ENCODE results near the gene PRSS36.
A peak's percentile ranks its signal among the peaks of the same experiment; 100 is the strongest.
"Not testable (repeated sequence)": the region's sequence is repeated elsewhere in the genome, so short reads cannot be mapped to it uniquely, and the experiment has no call there.

PRSS36 gene

DNA sequence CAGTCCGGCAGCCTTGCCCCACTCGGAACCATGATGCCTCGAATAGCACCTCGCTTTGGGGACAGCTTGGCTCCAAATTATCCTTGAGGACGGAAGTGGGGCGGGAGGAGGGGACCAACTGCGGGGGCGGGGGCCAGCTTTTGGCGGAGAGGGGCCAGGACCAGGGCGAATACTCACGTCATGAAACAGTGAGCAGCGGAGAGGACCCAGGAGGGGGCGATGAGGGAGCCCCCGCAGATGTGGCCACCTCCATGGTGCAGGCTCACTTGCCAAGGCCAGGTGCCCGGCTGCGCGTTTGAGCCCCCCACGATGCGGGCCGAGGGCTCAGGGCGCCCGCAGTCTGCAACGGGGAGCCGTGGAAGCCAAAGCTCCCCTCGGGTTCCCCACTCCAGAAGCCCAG, 970 bp downstream of the PRSS36 start:
- H3K9ac ChIP-seq (ENCODE audit: insufficient read length): no peak overlapping the region

GRCh38 chr16:31148281-31148728, 1.6 kb downstream of the PRSS36 start:
- H3K4me3 ChIP-seq: no peak overlapping the region
- H3K36me3 ChIP-seq (ENCODE audit: insufficient read depth, low read length): no peaks in the 10 kb centered on the region
- H3K9me3 ChIP-seq (ENCODE audit: low read depth, low read length): no peaks in the 10 kb centered on the region
- TF ChIP-seq FOXP2 (optimal IDR thresholded peaks at IDR 0.05; ENCODE audit: control extremely low read depth, extremely low read length, insufficient read depth) (no peak), POLR2AphosphoS5 (IDR thresholded peaks at IDR 0.05; ENCODE audit: borderline replicate concordance, low read depth, low read length) (no peak), EZH2 (IDR thresholded peaks at IDR 0.05) (no peak)
- H3K27ac ChIP-seq: no peak overlapping the region
- H3K9ac ChIP-seq (ENCODE audit: insufficient read length): no peak overlapping the region
- no peak for DNase-seq (ENCODE audit: low read depth, low spot score)

More for the DNA sequence above, 970 bp downstream of the PRSS36 start:
- Histone ChIP-seq H3K4me3 (no peak overlapping the region), H3K27ac (no peak overlapping the region), H3K36me3 (ENCODE audit: insufficient read depth, low read length) (no peaks in the 10 kb centered on the region), H3K9me3 (ENCODE audit: low read depth, low read length) (no peaks in the 10 kb centered on the region)
- no peak for TF ChIP-seq FOXP2 (optimal IDR thresholded peaks at IDR 0.05; ENCODE audit: control extremely low read depth, extremely low read length, insufficient read depth)
- no peak for TF ChIP-seq POLR2AphosphoS5 (IDR thresholded peaks at IDR 0.05; ENCODE audit: borderline replicate concordance, low read depth, low read length)
- no peak for DNase-seq (ENCODE audit: low read depth, low spot score)

- no peaks in the 10 kb centered on the region for H3K9me3 ChIP-seq (ENCODE audit: low read depth, low read length)
- no peak for DNase-seq (ENCODE audit: low read depth, low spot score)
- no peak overlapping the region for H3K27ac ChIP-seq
- H3K4me3 ChIP-seq: no peak overlapping the region
- H3K36me3 ChIP-seq (ENCODE audit: insufficient read depth, low read length): no peaks in the 10 kb centered on the region
- no peak for TF ChIP-seq POLR2AphosphoS5 (IDR thresholded peaks at IDR 0.05; ENCODE audit: borderline replicate concordance, low read depth, low read length)
- TF ChIP-seq EZH2 (IDR thresholded peaks at IDR 0.05): no peak
- TF ChIP-seq FOXP2 (optimal IDR thresholded peaks at IDR 0.05; ENCODE audit: control extremely low read depth, extremely low read length, insufficient read depth): no peak
- H3K9ac ChIP-seq (ENCODE audit: insufficient read length): no peak overlapping the region
Measured at GRCh38 chr16:31147574-31147973, 2.3 kb downstream of the PRSS36 start.

DNA sequence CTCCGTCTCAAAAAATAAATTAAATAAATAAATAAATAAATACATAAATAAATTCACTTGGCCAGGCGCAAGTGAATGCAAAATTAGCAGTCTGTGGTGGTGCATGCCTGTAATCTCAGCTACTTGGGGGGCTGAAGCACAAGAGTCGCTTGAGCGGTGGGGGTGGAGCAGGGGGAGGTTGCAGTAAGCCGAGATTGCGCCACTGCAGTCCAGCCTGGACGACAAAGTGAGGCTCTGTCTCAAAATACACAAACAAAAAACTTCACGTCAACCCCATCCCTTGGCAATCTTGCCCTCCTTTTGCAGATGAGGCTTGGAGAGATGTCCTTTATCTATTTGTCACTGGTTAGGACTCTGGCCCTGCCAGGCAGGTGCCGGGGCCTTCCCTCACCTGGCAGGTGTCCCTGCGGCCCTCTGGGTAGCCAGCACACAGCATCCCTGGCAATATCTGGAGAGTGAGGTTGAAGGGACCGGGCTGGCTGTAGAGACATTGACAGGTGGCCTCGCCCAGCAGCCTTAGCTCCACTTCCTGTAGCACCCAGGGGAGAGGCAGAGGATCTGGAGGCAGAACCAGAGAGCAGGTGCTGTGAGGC, 4.4 kb downstream of the PRSS36 start:
- Histone ChIP-seq H3K27ac (no peak overlapping the region), H3K4me3 (no peak overlapping the region), H3K9ac (ENCODE audit: insufficient read length) (no peak overlapping the region), H3K36me3 (ENCODE audit: insufficient read depth, low read length) (no peaks in the 10 kb centered on the region), H3K9me3 (ENCODE audit: low read depth, low read length) (no peaks in the 10 kb centered on the region)
- no peak for TF ChIP-seq FOXP2 (optimal IDR thresholded peaks at IDR 0.05; ENCODE audit: control extremely low read depth, extremely low read length, insufficient read depth)
- no peak for TF ChIP-seq POLR2AphosphoS5 (IDR thresholded peaks at IDR 0.05; ENCODE audit: borderline replicate concordance, low read depth, low read length)
- TF ChIP-seq EZH2 (IDR thresholded peaks at IDR 0.05): no peak
- no peak for DNase-seq (ENCODE audit: low read depth, low spot score)

GRCh38 chr16:31144418-31144817, 5.4 kb downstream of the PRSS36 start:
- H3K36me3 ChIP-seq (ENCODE audit: insufficient read depth, low read length); H3K9me3 ChIP-seq (ENCODE audit: low read depth, low read length); H3K27ac ChIP-seq; H3K9ac ChIP-seq (ENCODE audit: insufficient read length); DNase-seq (ENCODE audit: low read depth, low spot score); H3K4me3 ChIP-seq: not testable (repeated sequence)

GRCh38 chr16:31143694-31144148, 6.1 kb downstream of the PRSS36 start:
- no peak for TF ChIP-seq POLR2AphosphoS5 (IDR thresholded peaks at IDR 0.05; ENCODE audit: borderline replicate concordance, low read depth, low read length)
- no peak for TF ChIP-seq EZH2 (IDR thresholded peaks at IDR 0.05)
- no peak for TF ChIP-seq FOXP2 (optimal IDR thresholded peaks at IDR 0.05; ENCODE audit: control extremely low read depth, extremely low read length, insufficient read depth)
- no peak overlapping the region for H3K4me3 ChIP-seq
- H3K9ac ChIP-seq (ENCODE audit: insufficient read length): no peak overlapping the region
- no peaks in the 10 kb centered on the region for H3K36me3 ChIP-seq (ENCODE audit: insufficient read depth, low read length)
- DNase-seq (ENCODE audit: low read depth, low spot score): no peak
- H3K9me3 ChIP-seq (ENCODE audit: low read depth, low read length): no peaks in the 10 kb centered on the region
- H3K27ac ChIP-seq: no peak overlapping the region

DNA sequence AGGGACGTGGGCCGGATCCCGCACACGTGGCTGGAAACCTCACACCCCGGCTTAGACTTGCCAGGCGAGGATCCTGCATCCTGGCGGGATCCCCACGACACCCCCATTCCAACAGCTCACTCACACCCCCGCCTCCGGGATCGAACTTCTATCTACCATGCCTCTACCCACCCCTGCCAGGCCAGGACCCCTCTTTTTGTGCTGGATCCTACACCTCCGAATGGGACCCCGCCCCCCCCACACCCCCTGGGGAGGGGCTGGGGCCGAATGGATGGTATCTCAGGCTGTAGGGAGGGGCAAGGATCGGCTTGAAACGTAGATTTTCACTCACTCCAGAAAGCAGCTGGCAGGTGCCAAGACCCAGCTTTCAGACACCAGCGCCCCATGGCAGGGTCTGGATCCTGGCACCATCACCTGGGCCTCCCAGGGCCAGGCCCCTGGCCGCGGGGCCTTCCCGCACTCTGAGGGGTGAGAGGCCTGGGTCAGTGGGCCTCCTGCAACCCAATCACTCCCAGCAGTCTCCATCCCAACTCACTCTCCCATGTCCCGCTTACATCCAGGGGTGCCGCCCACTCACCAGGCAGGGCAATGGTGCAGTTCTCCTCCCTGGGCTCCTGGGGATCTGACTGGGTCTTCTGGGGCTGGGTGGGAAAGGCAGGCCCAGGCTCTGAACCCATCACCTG, 6.7 kb downstream of the PRSS36 start:
- H3K9ac ChIP-seq (ENCODE audit: insufficient read length): peak overlapping the region; percentile 76
- H3K9me3 ChIP-seq (ENCODE audit: low read depth, low read length): no peaks in the 10 kb centered on the region
- peak overlapping the region; percentile 75; the same call in 1 of the 2 replicates for H3K4me3 ChIP-seq
- H3K27ac ChIP-seq: no peak overlapping the region
- DNase-seq (ENCODE audit: low read depth, low spot score): no peak
- TF ChIP-seq FOXP2 (optimal IDR thresholded peaks at IDR 0.05; ENCODE audit: control extremely low read depth, extremely low read length, insufficient read depth) (no peak), EZH2 (IDR thresholded peaks at IDR 0.05) (no peak), POLR2AphosphoS5 (IDR thresholded peaks at IDR 0.05; ENCODE audit: borderline replicate concordance, low read depth, low read length) (no peak)
- no peaks in the 10 kb centered on the region for H3K36me3 ChIP-seq (ENCODE audit: insufficient read depth, low read length)

DNA sequence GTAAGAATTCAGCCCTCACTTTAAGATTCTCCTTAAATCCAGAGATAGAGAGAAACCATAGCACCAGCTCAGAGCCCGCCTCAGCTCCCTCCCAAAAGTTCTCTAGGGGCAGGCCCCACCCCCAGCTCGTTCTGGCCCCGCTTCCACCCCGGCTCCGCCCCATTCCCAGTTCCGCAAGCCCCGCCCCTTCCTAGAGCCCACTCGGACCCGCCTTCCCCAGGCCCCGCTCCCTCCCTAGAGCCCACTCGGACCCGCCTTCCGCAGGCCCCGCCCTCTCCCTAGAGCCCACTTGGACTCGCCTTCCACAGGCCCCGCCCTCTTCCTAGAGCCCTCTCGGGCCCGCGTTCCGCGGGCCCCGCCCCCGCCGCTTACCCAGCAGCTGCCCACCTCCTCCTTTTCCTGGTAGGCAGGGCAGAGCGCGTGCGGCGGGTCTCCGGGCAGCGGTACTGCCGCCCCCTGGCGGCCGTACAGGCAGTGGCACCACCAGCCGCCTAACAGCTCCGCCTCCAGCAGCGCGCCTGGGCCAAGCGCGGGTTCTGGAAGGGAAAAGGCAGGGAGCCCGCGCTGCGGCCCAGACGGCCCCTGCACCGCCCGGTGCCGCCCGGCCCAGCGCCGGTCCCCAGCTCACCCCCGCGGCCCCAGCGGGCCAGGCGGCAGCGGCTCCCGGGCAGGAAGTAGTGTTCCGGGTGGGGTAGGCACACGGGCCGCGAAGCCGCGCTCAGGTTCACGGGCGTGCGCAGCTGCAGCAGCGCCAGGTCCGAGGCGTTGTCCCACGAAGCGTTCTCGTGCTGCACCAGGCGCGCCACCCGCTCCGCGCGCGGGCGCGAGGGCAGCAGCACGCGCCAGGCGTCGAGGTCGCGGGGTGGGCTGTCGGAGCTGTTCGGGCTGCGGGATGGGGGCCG, 7.5 kb downstream of the PRSS36 start:
- TF ChIP-seq EZH2 (IDR thresholded peaks at IDR 0.05): no peak
- peak; percentile 46 for TF ChIP-seq FOXP2 (optimal IDR thresholded peaks at IDR 0.05; ENCODE audit: control extremely low read depth, extremely low read length, insufficient read depth)
- TF ChIP-seq POLR2AphosphoS5 (IDR thresholded peaks at IDR 0.05; ENCODE audit: borderline replicate concordance, low read depth, low read length): peak; percentile 72
- Histone ChIP-seq H3K4me3 (peak overlapping the region; percentile 80), H3K27ac (peak overlapping the region; percentile 85), H3K36me3 (ENCODE audit: insufficient read depth, low read length) (no peaks in the 10 kb centered on the region), H3K9ac (ENCODE audit: insufficient read length) (peak overlapping the region; percentile 76), H3K9me3 (ENCODE audit: low read depth, low read length) (no peaks in the 10 kb centered on the region)
- DNase-seq (ENCODE audit: low read depth, low spot score): peak; percentile 90
